Endothelial cell (in vitro differentiated cells): ENCODE results near the gene MYOT. TPM values are rescaled to one million over a fixed set of nuclear protein-coding genes. Genes with fewer than 3 reads are reported as not detected.

ENCODE experiments used
- DNase-seq: peaks from one replicate; pipeline ENCODE4 v3.0.0; 2021; ENCODE audit warnings: low spot score
- H3K27ac Mint-ChIP-seq: one replicate; pipeline ENCODE4 v1.8.0; 2021; ENCODE audit warnings: mixed read lengths, inconsistent platforms; ENCODE audit not compliant: unreplicated experiment
- H3K27me3 Mint-ChIP-seq: one replicate; pipeline ENCODE4 v1.8.0; 2021; ENCODE audit warnings: mild to moderate bottlenecking, moderate library complexity, mixed read lengths, inconsistent platforms; ENCODE audit not compliant: unreplicated experiment
- H3K36me3 Mint-ChIP-seq: one replicate; pipeline ENCODE4 v1.8.0; 2021; ENCODE audit warnings: mild to moderate bottlenecking, low read depth, mixed read lengths, inconsistent platforms; ENCODE audit not compliant: unreplicated experiment
- H3K4me1 Mint-ChIP-seq: one replicate; pipeline ENCODE4 v1.8.0; 2021; ENCODE audit warnings: mild to moderate bottlenecking, mixed read lengths, inconsistent platforms; ENCODE audit not compliant: unreplicated experiment
- H3K4me3 Mint-ChIP-seq: one replicate; pipeline ENCODE4 v1.8.0; 2021; ENCODE audit warnings: mild to moderate bottlenecking, mixed read lengths, inconsistent platforms; ENCODE audit not compliant: unreplicated experiment
- H3K9me3 Mint-ChIP-seq: one replicate; pipeline ENCODE4 v1.8.0; 2021; ENCODE audit warnings: mixed read lengths, inconsistent platforms; ENCODE audit not compliant: unreplicated experiment
- total RNA-seq: library from RNA; stranded (reverse); fragmentation: NEBNext Ultra II Directional; extraction: Animal tissue kit (Norgen Biotek cat#: 25700); gene quantifications from one replicate; pipeline ENCODE4 v1.2.1, GENCODE V29; 2021; ENCODE audit not compliant: unreplicated experiment
- TF ChIP-seq, protein P1 (sequence below): fragments of 200-600 bp; sonication (generic); IDR thresholded peaks from one replicate; pipeline ENCODE4 v1.5.0; 2021; ENCODE audit warnings: antibody characterized with exemption; ENCODE audit not compliant: unreplicated experiment

MYOT gene
- total RNA-seq, 1 donor from 2014 or later: not detected

- Mint-ChIP-seq H3K27me3 (no peaks in the 10 kb centered on the region), H3K4me1 (peaks cover 3% of the 10 kb centered on the region), H3K9me3 (no peaks in the 10 kb centered on the region), H3K36me3 (peaks cover 7% of the 10 kb centered on the region), H3K27ac (no peak overlapping the region), H3K4me3 (no peak overlapping the region)
- TF ChIP-seq, protein P1, sequence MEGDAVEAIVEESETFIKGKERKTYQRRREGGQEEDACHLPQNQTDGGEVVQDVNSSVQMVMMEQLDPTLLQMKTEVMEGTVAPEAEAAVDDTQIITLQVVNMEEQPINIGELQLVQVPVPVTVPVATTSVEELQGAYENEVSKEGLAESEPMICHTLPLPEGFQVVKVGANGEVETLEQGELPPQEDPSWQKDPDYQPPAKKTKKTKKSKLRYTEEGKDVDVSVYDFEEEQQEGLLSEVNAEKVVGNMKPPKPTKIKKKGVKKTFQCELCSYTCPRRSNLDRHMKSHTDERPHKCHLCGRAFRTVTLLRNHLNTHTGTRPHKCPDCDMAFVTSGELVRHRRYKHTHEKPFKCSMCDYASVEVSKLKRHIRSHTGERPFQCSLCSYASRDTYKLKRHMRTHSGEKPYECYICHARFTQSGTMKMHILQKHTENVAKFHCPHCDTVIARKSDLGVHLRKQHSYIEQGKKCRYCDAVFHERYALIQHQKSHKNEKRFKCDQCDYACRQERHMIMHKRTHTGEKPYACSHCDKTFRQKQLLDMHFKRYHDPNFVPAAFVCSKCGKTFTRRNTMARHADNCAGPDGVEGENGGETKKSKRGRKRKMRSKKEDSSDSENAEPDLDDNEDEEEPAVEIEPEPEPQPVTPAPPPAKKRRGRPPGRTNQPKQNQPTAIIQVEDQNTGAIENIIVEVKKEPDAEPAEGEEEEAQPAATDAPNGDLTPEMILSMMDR: no peak
- no peak for DNase-seq
Measured at GRCh38 chr5:137935190-137935589, 67.5 kb downstream of the MYOT start.

DNA sequence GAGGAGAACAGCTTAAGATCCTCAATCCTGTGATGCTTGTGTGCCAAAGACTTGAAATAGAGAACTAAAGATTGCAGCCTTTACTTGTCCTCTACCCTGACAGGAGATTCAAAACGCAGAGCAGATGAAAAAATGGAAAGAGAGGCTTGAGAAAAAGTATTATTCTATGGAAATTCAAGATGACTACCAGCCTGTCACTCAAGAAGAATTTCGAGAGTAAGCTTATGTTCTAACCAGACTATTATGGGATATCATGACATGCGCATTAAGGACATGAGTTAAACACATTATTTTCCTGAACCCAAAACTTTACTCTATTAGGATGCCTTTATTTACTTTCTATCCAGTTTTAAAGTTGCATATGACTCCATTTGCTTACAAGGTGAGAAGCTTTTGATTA lies 68.0 kb downstream of the MYOT start:
- DNase-seq: no peak
- Mint-ChIP-seq H3K27ac (no peak overlapping the region), H3K4me3 (no peak overlapping the region), H3K4me1 (peaks cover 3% of the 10 kb centered on the region), H3K36me3 (peaks cover 9% of the 10 kb centered on the region), H3K9me3 (no peaks in the 10 kb centered on the region), H3K27me3 (no peaks in the 10 kb centered on the region)
- TF ChIP-seq, protein P1: no peak

Other genes starting within 250 kb of the MYOT start
- gene KLHL3, start 131.8 kb upstream of the MYOT start, total RNA-seq: 200 TPM
- gene HNRNPA0, start 113.5 kb upstream of the MYOT start, total RNA-seq: 57.1 TPM
- gene PKD2L2, start 21.6 kb downstream of the MYOT start, total RNA-seq: not detected
- gene FAM13B, start 165.2 kb downstream of the MYOT start, total RNA-seq: 31.2 TPM
- gene WNT8A, start 216.2 kb downstream of the MYOT start, total RNA-seq: 0.69 TPM